Ascending aorta (tissue), 2 donors: ENCODE results near the gene PSMD14. TPM values are rescaled to one million over a fixed set of nuclear protein-coding genes. Genes with fewer than 3 reads are reported as not detected.

ENCODE experiments used
- DNase-seq, 2 donors: peaks; one replicate each; pipeline ENCODE4 v3.0.0-alpha.2; 2019; ENCODE audit warnings: low spot score in 2 of 2
- H3K27ac ChIP-seq, 2 donors: fragments of 200-600 bp; sonication (generic); one replicate each; pipeline ENCODE4 v1.5.1; 2016 to 2017; ENCODE audit warnings: mild to moderate bottlenecking in 1 of 2
- H3K27me3 ChIP-seq: fragments of 200-600 bp; sonication (generic); one replicate; pipeline ENCODE4 v1.5.1; 2017
- H3K36me3 ChIP-seq, 2 donors: fragments of 200-600 bp; sonication (generic); one replicate each; pipeline ENCODE4 v1.5.1; 2016
- H3K4me1 ChIP-seq, 2 donors: fragments of 200-600 bp; sonication (generic); one replicate each; pipeline ENCODE4 v1.5.1; 2016 to 2017; ENCODE audit warnings: mild to moderate bottlenecking in 1 of 2
- H3K4me3 ChIP-seq, 2 donors: fragments of 200-600 bp; sonication (generic); one replicate each; pipeline ENCODE4 v1.5.1; 2016 to 2017; ENCODE audit warnings: mild to moderate bottlenecking in 1 of 2
- H3K9me3 ChIP-seq, 2 donors: fragments of 200-600 bp; sonication (generic); one replicate each; pipeline ENCODE4 v1.5.1; 2016
- CTCF ChIP-seq, 3 experiments: fragments of 200-600 bp in 2 of 3; fragments of 450-650 bp in 1 of 3; sonication (generic) in 2 of 3; IDR thresholded peaks; one replicate each; pipeline ENCODE4 v1.5.1; 2016 to 2019; ENCODE audit warnings: antibody characterized with exemption in 3 of 3, mild to moderate bottlenecking in 1 of 3, moderate library complexity in 1 of 3
- intact Hi-C: fragments of 100-400 bp; cut with DNase I; formaldehyde crosslinking; loops from one replicate; pipeline ENCODE4 v1.15.1; 2023
- total RNA-seq: library from RNA; depleted of rRNA; stranded (reverse); fragments of >200 nt; gene quantifications from one replicate; pipeline ENCODE4 v1.1.0, GENCODE V29; 2016

PSMD14 gene
- total RNA-seq, 1 donor from 2014 or later: 238 TPM

GRCh38 chr2:161343235-161343634 is 35.0 kb downstream of the PSMD14 start:
- DNase-seq: no peak
- Histone ChIP-seq H3K4me1 (no peaks in the 10 kb centered on the region), H3K36me3 (no peaks in the 10 kb centered on the region), H3K27me3 (no peaks in the 10 kb centered on the region), H3K27ac (no peak overlapping the region), H3K9me3 (no peaks in the 10 kb centered on the region), H3K4me3 (no peak overlapping the region)
- TF ChIP-seq CTCF (IDR thresholded peaks at IDR 0.05): no peak
- intact Hi-C loops: no loop called here

GRCh38 chr2:161344692-161345091 is 36.5 kb downstream of the PSMD14 start:
- H3K4me1 ChIP-seq: peaks cover 0 to 4% of the 10 kb centered on the region in 2 donors
- no peaks in the 10 kb centered on the region for H3K9me3 ChIP-seq
- TF ChIP-seq CTCF (IDR thresholded peaks at IDR 0.05): no peak
- H3K36me3 ChIP-seq: no peaks in the 10 kb centered on the region
- H3K27me3 ChIP-seq: no peaks in the 10 kb centered on the region
- DNase-seq: no peak
- H3K4me3 ChIP-seq: no peak overlapping the region
- intact Hi-C loops: no loop called here
- no peak overlapping the region for H3K27ac ChIP-seq

GRCh38 chr2:161351678-161352077 is 43.5 kb downstream of the PSMD14 start:
- H3K9me3 ChIP-seq: no peaks in the 10 kb centered on the region
- H3K4me1 ChIP-seq: peaks cover 2 to 7% of the 10 kb centered on the region in 2 donors
- H3K36me3 ChIP-seq: no peaks in the 10 kb centered on the region
- intact Hi-C loops: no loop called here
- H3K27me3 ChIP-seq: no peaks in the 10 kb centered on the region
- H3K4me3 ChIP-seq: no peak overlapping the region
- no peak for DNase-seq
- no peak overlapping the region for H3K27ac ChIP-seq
- TF ChIP-seq CTCF (IDR thresholded peaks at IDR 0.05): no peak

GRCh38 chr2:161352719-161353118 is 44.5 kb downstream of the PSMD14 start:
- intact Hi-C loops: no loop called here
- peaks cover 2 to 7% of the 10 kb centered on the region in 2 donors for H3K4me1 ChIP-seq
- H3K9me3 ChIP-seq: no peaks in the 10 kb centered on the region
- no peak overlapping the region for H3K27ac ChIP-seq
- no peaks in the 10 kb centered on the region for H3K27me3 ChIP-seq
- TF ChIP-seq CTCF (IDR thresholded peaks at IDR 0.05): no peak
- DNase-seq: no peak
- H3K4me3 ChIP-seq: no peak overlapping the region
- H3K36me3 ChIP-seq: no peaks in the 10 kb centered on the region

GRCh38 chr2:161353543-161353942 is 45.3 kb downstream of the PSMD14 start:
- Histone ChIP-seq H3K4me3 (no peak overlapping the region), H3K27ac (no peak overlapping the region), H3K36me3 (no peaks in the 10 kb centered on the region), H3K4me1 (peaks cover 2 to 7% of the 10 kb centered on the region in 2 donors), H3K9me3 (no peaks in the 10 kb centered on the region), H3K27me3 (no peaks in the 10 kb centered on the region)
- TF ChIP-seq CTCF (IDR thresholded peaks at IDR 0.05): no peak
- DNase-seq: no peak
- intact Hi-C loops: no loop called here

- intact Hi-C loops: no loop called here
- H3K27me3 ChIP-seq: no peaks in the 10 kb centered on the region
- no peak overlapping the region for H3K27ac ChIP-seq
- no peaks in the 10 kb centered on the region for H3K36me3 ChIP-seq
- no peak for DNase-seq
- TF ChIP-seq CTCF (IDR thresholded peaks at IDR 0.05): no peak
- H3K4me3 ChIP-seq: no peak overlapping the region
- H3K4me1 ChIP-seq: peaks cover 2 to 4% of the 10 kb centered on the region in 2 donors
- H3K9me3 ChIP-seq: no peaks in the 10 kb centered on the region
Observed at GRCh38 chr2:161354106-161354505, 45.9 kb downstream of the PSMD14 start.
